HG03060 (cell line): ENCODE data around the gene MYOZ2.
"Not testable (repeated sequence)": the region's sequence is repeated elsewhere in the genome, so short reads cannot be mapped to it uniquely, and the experiment has no call there.

Source experiments
- ATAC-seq: cut with Tn5 transposase; IDR thresholded peaks from one replicate; pipeline ENCODE4 v1.9.1; 2021; ENCODE audit warnings: low read depth, moderate number of reproducible peaks; ENCODE audit not compliant: unreplicated experiment

MYOZ2 gene

GRCh38 chr4:119125931-119126330, 9.7 kb upstream of the MYOZ2 start:
- ATAC-seq = no peak

GRCh38 chr4:119128148-119128547, 7.5 kb upstream of the MYOZ2 start:
- ATAC-seq = no peak

DNA sequence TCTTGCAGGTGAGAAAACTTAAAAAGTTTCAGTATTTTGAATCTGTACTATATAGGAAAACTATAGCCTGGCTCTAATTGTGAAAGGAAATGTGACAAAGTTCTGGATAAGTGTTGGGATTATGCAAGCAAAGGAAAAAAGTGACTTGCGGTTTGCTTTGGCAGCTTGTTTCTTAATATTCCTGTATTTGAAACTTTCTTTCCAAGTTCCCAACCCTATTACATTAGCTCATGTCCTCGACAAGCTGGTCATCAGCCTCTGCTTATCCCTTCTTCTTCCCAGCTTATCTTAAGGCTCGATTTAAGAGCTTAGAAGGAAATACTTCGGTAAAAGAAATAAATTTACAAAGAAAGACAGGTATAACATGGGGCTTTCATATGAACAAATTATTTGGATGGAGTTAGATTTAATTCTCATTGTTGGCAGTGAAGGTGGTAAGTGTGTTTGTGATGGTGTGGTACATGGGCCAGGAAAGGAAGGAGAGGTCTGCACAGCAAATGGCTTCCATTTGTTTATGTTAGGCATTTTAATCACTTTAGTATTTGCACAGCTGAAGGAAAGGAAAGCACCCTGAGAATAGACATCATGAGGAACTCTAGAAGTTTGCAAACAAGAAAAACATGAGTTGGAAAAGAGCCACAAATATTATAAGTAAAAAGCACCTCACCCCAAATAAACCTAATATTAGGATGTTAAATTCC, 5.1 kb upstream of the MYOZ2 start:
- no peak for ATAC-seq

- no peak for ATAC-seq
Measured at GRCh38 chr4:119131164-119131563, 4.5 kb upstream of the MYOZ2 start.

- no peak for ATAC-seq
Measured at GRCh38 chr4:119132306-119132705, 3.3 kb upstream of the MYOZ2 start.

- no peak for ATAC-seq
Measured at GRCh38 chr4:119136546-119136945, 914 bp downstream of the MYOZ2 start.

DNA sequence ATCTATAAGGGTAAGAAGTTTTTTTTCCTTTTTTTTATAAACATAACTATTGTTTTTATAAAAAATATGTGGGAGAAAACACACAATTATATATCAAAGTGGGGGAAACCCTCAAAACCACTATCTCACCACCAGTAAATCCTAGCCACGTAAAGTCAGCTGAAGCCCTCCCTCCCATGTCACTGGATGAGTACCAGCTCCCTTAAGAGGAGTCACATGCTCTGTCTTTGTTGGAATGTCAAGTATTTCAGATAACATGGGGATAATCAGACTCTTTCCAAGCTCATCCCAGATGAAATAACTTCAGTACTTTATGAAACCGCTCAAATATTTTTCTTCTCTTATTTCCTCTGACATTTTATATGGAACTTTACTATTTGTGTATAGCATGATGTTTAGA, 2.4 kb downstream of the MYOZ2 start:
- ATAC-seq = no peak

- ATAC-seq = no peak
Measured at GRCh38 chr4:119139311-119139710, 3.7 kb downstream of the MYOZ2 start.

DNA sequence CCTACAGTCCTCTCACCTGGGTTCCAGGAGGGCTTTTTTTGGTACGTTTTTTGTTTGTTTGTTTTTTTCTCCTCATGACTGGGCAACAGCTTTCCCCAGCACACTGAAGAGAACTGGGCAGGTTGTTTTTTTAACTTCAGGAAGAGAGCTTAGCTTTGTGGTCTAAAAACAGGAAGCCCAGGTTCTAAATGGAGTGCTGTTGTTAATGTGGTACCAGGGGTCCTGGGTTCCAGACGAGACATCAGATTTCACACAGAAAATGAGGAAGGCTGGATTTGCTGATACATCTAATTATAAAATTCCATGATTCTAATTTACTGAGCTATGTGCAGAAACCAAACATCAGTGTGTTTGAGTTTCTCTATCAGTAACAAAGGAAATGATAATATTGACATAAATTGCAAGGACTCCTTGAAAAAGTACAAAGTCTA, 4.2 kb downstream of the MYOZ2 start:
- ATAC-seq = no peak

GRCh38 chr4:119141283-119141682, 5.7 kb downstream of the MYOZ2 start:
- not testable (repeated sequence) for ATAC-seq

- no peak for ATAC-seq
Measured at GRCh38 chr4:119142833-119143232, 7.2 kb downstream of the MYOZ2 start.

- not testable (repeated sequence) for ATAC-seq
Measured at GRCh38 chr4:119143341-119143740, 7.7 kb downstream of the MYOZ2 start.

GRCh38 chr4:119149110-119149509, 13.5 kb downstream of the MYOZ2 start:
- no peak for ATAC-seq

GRCh38 chr4:119151161-119151560, 15.5 kb downstream of the MYOZ2 start:
- ATAC-seq = no peak

DNA sequence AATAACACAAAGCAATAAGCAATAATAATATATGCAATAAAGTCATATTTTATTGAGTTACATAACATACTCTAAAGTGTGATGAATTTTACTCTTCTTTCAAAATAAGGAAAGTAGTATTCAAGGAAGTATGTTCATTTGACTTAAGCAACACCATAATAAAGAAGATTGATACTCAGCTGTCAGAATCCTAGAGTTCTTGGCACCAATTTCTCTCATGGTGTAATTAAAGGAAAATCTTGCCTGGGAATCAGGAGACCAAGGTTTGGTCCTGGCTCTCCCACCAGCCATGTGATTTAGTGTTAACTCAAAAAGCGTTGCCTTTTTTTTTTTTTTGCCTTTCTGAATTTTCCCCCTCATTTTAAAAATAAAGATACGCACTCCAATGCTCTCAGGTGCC, 17.1 kb downstream of the MYOZ2 start:
- ATAC-seq = no peak

DNA sequence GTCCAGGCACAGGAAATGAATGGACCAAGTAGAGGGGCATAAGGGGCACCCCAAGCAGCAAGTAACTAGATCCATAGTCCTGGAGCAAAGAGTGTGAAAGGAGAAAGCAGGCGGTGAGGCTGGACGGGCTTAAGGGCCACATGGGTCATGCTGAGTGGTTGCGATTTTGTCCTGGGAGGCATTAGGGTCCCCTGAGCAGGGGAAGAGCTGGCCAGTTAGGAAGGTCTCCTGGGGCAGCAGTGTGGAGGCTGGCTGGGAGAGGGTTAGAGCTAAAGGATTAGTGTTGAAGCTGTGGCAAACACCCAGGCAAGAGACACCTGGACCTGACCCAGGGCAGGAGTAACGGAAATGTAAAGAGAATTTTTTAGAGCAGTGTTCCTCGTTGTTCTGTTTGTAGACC, 26.5 kb downstream of the MYOZ2 start:
- ATAC-seq = no peak

DNA sequence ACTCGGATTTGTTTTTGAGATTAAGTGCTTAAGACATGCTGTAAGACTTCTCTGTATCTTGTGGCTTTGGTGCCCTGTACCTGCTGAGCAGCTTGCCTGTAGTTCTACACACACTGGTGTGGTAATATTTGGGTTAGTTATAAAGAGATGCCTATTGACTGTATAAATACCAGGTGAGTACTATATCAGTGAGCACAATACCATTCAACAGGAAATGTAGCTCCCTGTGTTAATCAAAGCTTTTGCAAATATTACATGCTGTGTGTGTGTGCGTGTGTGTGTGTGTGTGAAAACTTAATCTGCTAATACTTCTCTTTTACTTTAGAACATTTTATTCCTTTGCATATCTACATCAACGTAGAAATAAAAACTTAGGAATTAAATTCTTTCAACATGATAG, 30.1 kb downstream of the MYOZ2 start:
- no peak for ATAC-seq

DNA sequence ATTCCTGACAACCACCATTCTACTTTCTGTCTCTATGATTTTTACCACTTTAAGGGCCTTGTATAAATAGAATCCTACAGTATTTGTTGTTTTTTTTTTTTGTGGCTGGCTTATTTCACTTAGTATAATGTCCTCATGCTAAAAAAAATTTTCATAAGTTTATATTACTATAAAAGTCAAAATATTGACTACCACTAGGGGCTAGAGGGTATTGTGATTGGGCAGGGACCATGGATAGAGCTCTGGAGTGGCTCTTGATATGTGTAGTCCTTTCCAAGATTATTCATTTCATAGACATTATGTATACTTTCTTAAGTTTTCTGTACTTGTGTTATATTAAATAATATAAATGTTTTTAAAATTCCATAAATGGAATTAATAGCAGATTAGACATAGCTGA, 34.6 kb downstream of the MYOZ2 start:
- ATAC-seq = no peak

GRCh38 chr4:119172223-119172622, 36.6 kb downstream of the MYOZ2 start:
- ATAC-seq = no peak

DNA sequence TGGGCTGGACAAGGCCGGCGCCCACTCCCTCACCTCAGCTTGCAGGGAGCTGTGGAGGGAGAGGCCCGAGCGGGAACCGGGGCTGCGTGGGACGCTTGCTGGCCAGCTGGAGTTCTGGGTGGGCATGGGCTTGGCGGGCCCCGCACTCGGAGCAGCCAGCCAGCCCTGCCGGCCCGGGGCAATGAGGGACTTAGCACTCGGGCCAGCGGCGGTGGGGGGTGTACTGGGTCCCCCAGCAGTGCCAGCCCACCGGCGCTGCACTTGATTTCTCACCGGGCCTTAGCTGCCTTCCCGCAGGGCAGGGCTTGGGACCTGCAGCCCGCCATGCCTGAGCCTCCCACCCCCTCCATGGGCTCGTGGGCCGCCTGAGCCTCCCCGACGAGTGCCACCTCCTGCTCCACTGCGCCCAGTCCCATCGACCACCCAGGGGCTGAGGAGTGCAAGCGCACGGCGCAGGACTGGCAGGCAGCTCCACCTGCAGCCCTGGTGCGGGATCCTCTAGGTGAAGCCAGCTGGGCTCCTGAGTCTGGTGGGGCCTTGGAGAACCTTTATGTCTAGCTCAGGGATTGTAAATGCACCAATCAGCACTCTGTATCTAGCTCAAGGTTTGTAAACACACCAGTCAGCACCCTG, 38.2 kb downstream of the MYOZ2 start:
- not testable (repeated sequence) for ATAC-seq

GRCh38 chr4:119179011-119179410, 43.4 kb downstream of the MYOZ2 start:
- ATAC-seq = no peak

DNA sequence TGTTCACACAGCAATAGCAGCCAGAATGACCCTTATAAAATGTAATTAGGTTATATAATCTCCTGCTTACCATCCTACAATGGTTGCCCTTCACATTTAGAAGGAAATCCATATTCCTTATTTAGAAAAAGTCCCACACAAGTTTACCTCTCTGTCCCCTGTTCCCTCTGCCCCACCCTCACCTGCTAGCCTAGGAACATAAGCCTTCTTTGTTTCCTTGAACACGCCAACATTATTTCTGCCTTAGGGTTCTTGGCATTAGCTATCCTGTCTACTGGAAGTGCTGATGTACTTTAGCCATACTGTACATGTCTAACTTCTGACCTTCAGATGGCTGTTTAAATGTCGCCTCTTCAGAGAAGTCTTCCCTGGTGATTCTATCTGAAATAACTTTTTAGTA, 48.5 kb downstream of the MYOZ2 start:
- ATAC-seq = no peak
